ENCODE results near the gene CENPH. TPM values are rescaled to one million over a fixed set of nuclear protein-coding genes. Genes with fewer than 3 reads are reported as not detected.

CENPH gene
- total RNA-seq, 1 donor, result 4.7 TPM

- Histone ChIP-seq H3K4me2 (ENCODE audit: insufficient read depth, low read length) (no peak overlapping the region), H3K79me2 (ENCODE audit: insufficient read depth, low read length) (no peaks in the 10 kb centered on the region), H4K20me1 (ENCODE audit: insufficient read depth, low read length) (no peaks in the 10 kb centered on the region), H3K4me1 (ENCODE audit: insufficient read depth, low read length) (no peaks in the 10 kb centered on the region), H3K4me3 (ENCODE audit: insufficient read depth, low read length) (no peak overlapping the region), H3K36me3 (ENCODE audit: insufficient read depth, low read length) (no peaks in the 10 kb centered on the region), H3K27me3 (ENCODE audit: insufficient read depth, low read length) (no peaks in the 10 kb centered on the region), H2AFZ (ENCODE audit: low read length) (no peak overlapping the region), H3K27ac (ENCODE audit: low read depth, low read length) (no peak overlapping the region), H3K9me3 (ENCODE audit: low read depth, low read length) (no peaks in the 10 kb centered on the region)
- no peak for TF ChIP-seq CTCF (IDR thresholded peaks at IDR 0.05; ENCODE audit: extremely low read depth, low read depth, low read length)
- DNase-seq (ENCODE audit: insufficient read length, low spot score, missing footprints), result no peak
Measured at GRCh38 chr5:69158039-69158438, 31.3 kb upstream of the CENPH start.

- no peaks in the 10 kb centered on the region for H3K27me3 ChIP-seq (ENCODE audit: insufficient read depth, low read length)
- H3K4me2 ChIP-seq (ENCODE audit: insufficient read depth, low read length), result no peak overlapping the region
- H4K20me1 ChIP-seq (ENCODE audit: insufficient read depth, low read length), result no peaks in the 10 kb centered on the region
- no peak for DNase-seq (ENCODE audit: insufficient read length, low spot score, missing footprints)
- H3K27ac ChIP-seq (ENCODE audit: low read depth, low read length), result no peak overlapping the region
- TF ChIP-seq CTCF (IDR thresholded peaks at IDR 0.05; ENCODE audit: extremely low read depth, low read depth, low read length), result no peak
- H3K4me1 ChIP-seq (ENCODE audit: insufficient read depth, low read length), result no peaks in the 10 kb centered on the region
- H3K79me2 ChIP-seq (ENCODE audit: insufficient read depth, low read length), result no peaks in the 10 kb centered on the region
- H3K36me3 ChIP-seq (ENCODE audit: insufficient read depth, low read length), result no peaks in the 10 kb centered on the region
- H3K9me3 ChIP-seq (ENCODE audit: low read depth, low read length), result no peaks in the 10 kb centered on the region
- no peak overlapping the region for H3K4me3 ChIP-seq (ENCODE audit: insufficient read depth, low read length)
- H2AFZ ChIP-seq (ENCODE audit: low read length), result no peak overlapping the region
Measured at GRCh38 chr5:69160651-69161050, 28.7 kb upstream of the CENPH start.

GRCh38 chr5:69166686-69167492 lies 22.5 kb upstream of the CENPH start, which contains the start of gene CCNB1:
Gene CCNB1, plus strand, starts transcription at chr5:69167150. Its CDS starts 113 bp downstream, at chr5:69167263.
- Histone ChIP-seq H3K27ac (ENCODE audit: low read depth, low read length) (peak within 1 kb of the TSS; percentile 66), H3K9me3 (ENCODE audit: low read depth, low read length) (no peaks in the 10 kb centered on the region), H3K36me3 (ENCODE audit: insufficient read depth, low read length) (peaks cover 15% of the 10 kb centered on the region)

More at GRCh38 chr5:69166686-69167492, 22.5 kb upstream of the CENPH start, which contains the start of gene CCNB1:
- H4K20me1 ChIP-seq (ENCODE audit: insufficient read depth, low read length), result no peaks in the 10 kb centered on the region
- peaks cover 23% of the 10 kb centered on the region for H3K4me1 ChIP-seq (ENCODE audit: insufficient read depth, low read length)
- DNase-seq (ENCODE audit: insufficient read length, low spot score, missing footprints), result peak; percentile 99
- TF ChIP-seq CTCF (IDR thresholded peaks at IDR 0.05; ENCODE audit: extremely low read depth, low read depth, low read length), result no peak
- peak within 1 kb of the TSS; percentile 99 for H2AFZ ChIP-seq (ENCODE audit: low read length)
- peak within 1 kb of the TSS; percentile 99 for H3K4me3 ChIP-seq (ENCODE audit: insufficient read depth, low read length)
- H3K79me2 ChIP-seq (ENCODE audit: insufficient read depth, low read length), result peaks cover 44% of the 10 kb centered on the region
- peak within 1 kb of the TSS; percentile 96 for H3K4me2 ChIP-seq (ENCODE audit: insufficient read depth, low read length)
- H3K27me3 ChIP-seq (ENCODE audit: insufficient read depth, low read length), result no peaks in the 10 kb centered on the region
